Subcutaneous abdominal adipose tissue (tissue), 5 donors: Measurements from ENCODE around the gene ERC1.

Experiments used
- H3K27ac ChIP-seq: one replicate; pipeline ENCODE4 v1.7.0; 2013; ENCODE audit warnings: low read depth, mild to moderate bottlenecking, inconsistent platforms, low read length, moderate library complexity
- H3K27me3 ChIP-seq, 5 donors: one replicate each; pipeline ENCODE4 v1.7.0; 2013; ENCODE audit warnings: low read length in 5 of 5, inconsistent platforms in 1 of 5; ENCODE audit not compliant: control insufficient read depth in 5 of 5, insufficient read depth in 4 of 5
- H3K36me3 ChIP-seq, 5 donors: one replicate each; pipeline ENCODE4 v1.7.0; 2013; ENCODE audit warnings: low read length in 5 of 5; ENCODE audit not compliant: control insufficient read depth in 5 of 5, insufficient read depth in 5 of 5
- H3K4me1 ChIP-seq, 5 donors: one replicate each; pipeline ENCODE4 v1.7.0; 2013; ENCODE audit warnings: low read length in 5 of 5, mild to moderate bottlenecking in 3 of 5, moderate library complexity in 1 of 5; ENCODE audit not compliant: control insufficient read depth in 5 of 5, insufficient read depth in 5 of 5
- H3K4me3 ChIP-seq, 5 donors: one replicate each; pipeline ENCODE4 v1.7.0; 2013; ENCODE audit warnings: low read length in 5 of 5, low read depth in 1 of 5
- H3K9ac ChIP-seq, 5 donors: one replicate each; pipeline ENCODE4 v1.7.0; 2013; ENCODE audit warnings: low read length in 5 of 5, mild to moderate bottlenecking in 4 of 5, moderate library complexity in 3 of 5
- H3K9me3 ChIP-seq, 5 donors: one replicate each; pipeline ENCODE4 v1.7.0; 2013; ENCODE audit warnings: low read length in 5 of 5; ENCODE audit not compliant: control insufficient read depth in 5 of 5
- donor health status: healthy.
- donor health status: healthy.
- donor health status: healthy.
- donor health status: healthy.
- donor health status: healthy.

The ERC1 gene

GRCh38 chr12:1422604-1423315 is 431.7 kb downstream of the ERC1 start:
- Histone ChIP-seq H3K9me3 (peaks cover 4 to 10% (median 6%) of the 10 kb centered on the region in 5 donors), H3K27me3 (no peaks in the 10 kb centered on the region), H3K4me3 (no peak overlapping the region), H3K36me3 (peaks cover 0 to 5% (median 2%) of the 10 kb centered on the region in 5 donors), H3K4me1 (no peaks in the 10 kb centered on the region), H3K27ac (no peak overlapping the region), H3K9ac (no peak overlapping the region)

- Histone ChIP-seq H3K9me3 (peaks cover 4 to 10% (median 6%) of the 10 kb centered on the region in 5 donors), H3K4me3 (no peak overlapping the region), H3K4me1 (no peaks in the 10 kb centered on the region), H3K9ac (no peak overlapping the region), H3K27ac (no peak overlapping the region), H3K27me3 (no peaks in the 10 kb centered on the region), H3K36me3 (no peaks in the 10 kb centered on the region)
Measured at GRCh38 chr12:1424674-1425395, 433.8 kb downstream of the ERC1 start.

- no peak overlapping the region for H3K4me3 ChIP-seq
Measured at GRCh38 chr12:1425396-1425729, 434.3 kb downstream of the ERC1 start.

GRCh38 chr12:1428671-1429070 is 437.6 kb downstream of the ERC1 start:
- Histone ChIP-seq H3K36me3 (peaks cover 0 to 3% (median 0%) of the 10 kb centered on the region in 5 donors), H3K9me3 (no peaks in the 10 kb centered on the region), H3K27ac (no peak overlapping the region), H3K27me3 (no peaks in the 10 kb centered on the region), H3K4me3 (no peak overlapping the region), H3K9ac (no peak overlapping the region), H3K4me1 (no peaks in the 10 kb centered on the region)

More at GRCh38 chr12:1425396-1425729, 434.3 kb downstream of the ERC1 start:
- Histone ChIP-seq H3K9me3 (peaks cover 4 to 10% (median 6%) of the 10 kb centered on the region in 5 donors), H3K27me3 (no peaks in the 10 kb centered on the region), H3K4me1 (no peaks in the 10 kb centered on the region), H3K9ac (no peak overlapping the region), H3K27ac (no peak overlapping the region), H3K36me3 (no peaks in the 10 kb centered on the region)

- Histone ChIP-seq H3K4me3 (no peak overlapping the region), H3K36me3 (peaks cover 0 to 3% (median 0%) of the 10 kb centered on the region in 5 donors), H3K27me3 (no peaks in the 10 kb centered on the region), H3K4me1 (no peaks in the 10 kb centered on the region), H3K9me3 (no peaks in the 10 kb centered on the region), H3K27ac (no peak overlapping the region), H3K9ac (no peak overlapping the region)
Measured at GRCh38 chr12:1429980-1430379, 439.0 kb downstream of the ERC1 start.

GRCh38 chr12:1434296-1434955 is 443.4 kb downstream of the ERC1 start:
- Histone ChIP-seq H3K27ac (no peak overlapping the region), H3K36me3 (peaks cover 0 to 3% (median 0%) of the 10 kb centered on the region in 5 donors), H3K4me1 (peaks cover 0 to 3% (median 0%) of the 10 kb centered on the region in 5 donors), H3K4me3 (no peak overlapping the region), H3K9ac (no peak overlapping the region), H3K9me3 (no peaks in the 10 kb centered on the region), H3K27me3 (no peaks in the 10 kb centered on the region)

- Histone ChIP-seq H3K27ac (no peak overlapping the region), H3K4me3 (no peak overlapping the region), H3K4me1 (peaks cover 0 to 3% (median 0%) of the 10 kb centered on the region in 5 donors), H3K36me3 (peaks cover 0 to 3% (median 0%) of the 10 kb centered on the region in 5 donors), H3K9ac (no peak overlapping the region), H3K9me3 (no peaks in the 10 kb centered on the region), H3K27me3 (no peaks in the 10 kb centered on the region)
Measured at GRCh38 chr12:1435044-1435443, 444.0 kb downstream of the ERC1 start.

- no peaks in the 10 kb centered on the region for H3K9me3 ChIP-seq
- H3K27me3 ChIP-seq = no peaks in the 10 kb centered on the region
- no peak overlapping the region for H3K4me3 ChIP-seq
- H3K27ac ChIP-seq = no peak overlapping the region
- H3K36me3 ChIP-seq = peaks cover 0 to 3% (median 0%) of the 10 kb centered on the region in 5 donors
- peaks cover 0 to 3% (median 0%) of the 10 kb centered on the region in 5 donors for H3K4me1 ChIP-seq
- H3K9ac ChIP-seq = no peak overlapping the region
Measured at GRCh38 chr12:1435456-1435855, 444.4 kb downstream of the ERC1 start.

GRCh38 chr12:1436015-1436414 is 445.0 kb downstream of the ERC1 start:
- Histone ChIP-seq H3K27me3 (no peaks in the 10 kb centered on the region), H3K36me3 (peaks cover 0 to 3% (median 0%) of the 10 kb centered on the region in 5 donors), H3K4me3 (no peak overlapping the region), H3K27ac (no peak overlapping the region), H3K4me1 (peaks cover 0 to 3% (median 0%) of the 10 kb centered on the region in 5 donors), H3K9me3 (no peaks in the 10 kb centered on the region), H3K9ac (no peak overlapping the region)

- Histone ChIP-seq H3K9me3 (no peaks in the 10 kb centered on the region), H3K27me3 (no peaks in the 10 kb centered on the region), H3K9ac (no peak overlapping the region), H3K4me1 (peaks cover 0 to 3% (median 0%) of the 10 kb centered on the region in 5 donors), H3K4me3 (no peak overlapping the region), H3K27ac (no peak overlapping the region), H3K36me3 (peaks cover 0 to 3% (median 0%) of the 10 kb centered on the region in 5 donors)
Measured at GRCh38 chr12:1436981-1437380, 446.0 kb downstream of the ERC1 start.
